ENCODE data around the gene GPR3. TPM values are rescaled to one million over a fixed set of nuclear protein-coding genes. Genes with fewer than 3 reads are reported as not detected.

The GPR3 gene
- total and polyA plus RNA-seq, 7 donors, result 0.12 to 1.3 (median 0.42) TPM; not detected in 2

DNA sequence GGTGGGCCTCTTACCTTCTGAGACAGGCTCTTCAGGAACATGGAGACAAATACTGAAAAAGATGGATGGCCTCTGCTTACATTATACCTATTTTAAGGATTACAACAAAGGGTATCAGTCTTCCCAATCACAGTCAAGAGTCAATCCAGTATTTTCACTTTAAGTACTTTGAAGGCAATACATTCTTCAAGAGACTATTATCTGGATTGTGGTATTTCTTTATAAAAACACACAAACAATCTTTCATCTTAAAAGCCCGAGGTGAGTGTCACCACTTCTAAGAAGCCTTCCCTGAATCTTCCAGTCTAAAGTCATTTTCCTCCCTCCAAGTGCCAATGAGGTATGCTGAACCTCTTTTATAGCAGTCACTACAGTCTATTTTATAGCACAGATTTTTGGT, 52.2 kb downstream of the GPR3 start:
- ATAC-seq (no peak), DNase-seq (no peak)
- Histone ChIP-seq H3K4me3 (no peak overlapping the region), H3K27ac (no peak overlapping the region), H3K27me3 (ENCODE audit: insufficient read depth in 3 of 3, low read length in 2 of 3) (no peaks in the 10 kb centered on the region), H3K36me3 (ENCODE audit: insufficient read depth in 1 of 2, low read depth in 1 of 2) (no peaks in the 10 kb centered on the region), H3K4me1 (peaks cover 21% of the 10 kb centered on the region), H3K9me3 (no peaks in the 10 kb centered on the region)
- TF ChIP-seq CTCF (IDR thresholded peaks at IDR 0.05), result no peak
- 58 to 67% (median 64%) methylated on average over 1 of the region's 1 CpG for WGBS, 3 donors
- intact Hi-C loops (cut with DNase I), result no loop called here

Other genes starting within 250 kb of the GPR3 start
- gene SLC9A1, start 237.5 kb upstream of the GPR3 start, total RNA-seq, result 10 to 100 TPM in 1 of 4 donors, 1 to 10 TPM in 3; 5.2 to 14.3 (median 7.7) TPM
- gene SLC9A1, start 237.5 kb upstream of the GPR3 start, polyA plus RNA-seq, result 10 to 100 TPM in 1 of 3 donors, 1 to 10 TPM in 2; 2.3 to 17.0 (median 3.8) TPM
- 10 to 100 TPM; 55.6 to 66.1 (median 61.2) TPM for gene WDTC1, start 158.0 kb upstream of the GPR3 start, total RNA-seq
- gene WDTC1, start 158.0 kb upstream of the GPR3 start, polyA plus RNA-seq, result 10 to 100 TPM; 10.8 to 55.4 (median 28.1) TPM
- gene TMEM222, start 70.5 kb upstream of the GPR3 start, total RNA-seq, result 10 to 100 TPM; 20.7 to 35.0 (median 23.8) TPM
- 10 to 100 TPM; 30.8 to 50.2 (median 40.6) TPM for gene TMEM222, start 70.5 kb upstream of the GPR3 start, polyA plus RNA-seq
- 1 to 10 TPM in 1 of 4 donors, under 1 TPM in 3; 0.41 to 1.3 (median 0.68) TPM for gene SYTL1, start 50.6 kb upstream of the GPR3 start, total RNA-seq
- under 1 TPM; 0.13 to 0.23 (median 0.14) TPM for gene SYTL1, start 50.6 kb upstream of the GPR3 start, polyA plus RNA-seq
- gene MAP3K6, start 25.7 kb upstream of the GPR3 start, total RNA-seq, result 10 to 100 TPM; 16.1 to 29.8 (median 22.8) TPM
- 10 to 100 TPM; 11.1 to 17.6 (median 12.9) TPM for gene MAP3K6, start 25.7 kb upstream of the GPR3 start, polyA plus RNA-seq
- 10 to 100 TPM in 1 of 4 donors, 1 to 10 TPM in 3; 3.4 to 12.9 (median 5.8) TPM for gene FCN3, start 17.8 kb upstream of the GPR3 start, total RNA-seq
- gene FCN3, start 17.8 kb upstream of the GPR3 start, polyA plus RNA-seq, result 10 to 100 TPM; 18.6 to 34.6 (median 21.9) TPM
- not detected for gene CD164L2, start 9.3 kb upstream of the GPR3 start, total RNA-seq
- gene CD164L2, start 9.3 kb upstream of the GPR3 start, polyA plus RNA-seq, result not detected
- 10 to 100 TPM; 29.4 to 40.6 (median 35.9) TPM for gene WASF2, start 97.5 kb downstream of the GPR3 start, total RNA-seq
- gene WASF2, start 97.5 kb downstream of the GPR3 start, polyA plus RNA-seq, result 10 to 100 TPM in 2 of 3 donors, 1 to 10 TPM in 1; 7.9 to 14.2 (median 11.3) TPM
- gene AHDC1, start 211.5 kb downstream of the GPR3 start, total RNA-seq, result 10 to 100 TPM; 35.9 to 65.2 (median 59.0) TPM
- 10 to 100 TPM in 1 of 3 donors, 1 to 10 TPM in 2; 6.4 to 19.8 (median 9.7) TPM for gene AHDC1, start 211.5 kb downstream of the GPR3 start, polyA plus RNA-seq
- gene FGR, start 242.6 kb downstream of the GPR3 start, total RNA-seq, result 1 to 10 TPM; 1.3 to 3.5 (median 3.1) TPM
- 1 to 10 TPM; 1.7 to 3.8 (median 2.0) TPM for gene FGR, start 242.6 kb downstream of the GPR3 start, polyA plus RNA-seq

Data from psoas muscle (tissue), 8 donors.